ENCODE results near the gene P2RX4.

DNA sequence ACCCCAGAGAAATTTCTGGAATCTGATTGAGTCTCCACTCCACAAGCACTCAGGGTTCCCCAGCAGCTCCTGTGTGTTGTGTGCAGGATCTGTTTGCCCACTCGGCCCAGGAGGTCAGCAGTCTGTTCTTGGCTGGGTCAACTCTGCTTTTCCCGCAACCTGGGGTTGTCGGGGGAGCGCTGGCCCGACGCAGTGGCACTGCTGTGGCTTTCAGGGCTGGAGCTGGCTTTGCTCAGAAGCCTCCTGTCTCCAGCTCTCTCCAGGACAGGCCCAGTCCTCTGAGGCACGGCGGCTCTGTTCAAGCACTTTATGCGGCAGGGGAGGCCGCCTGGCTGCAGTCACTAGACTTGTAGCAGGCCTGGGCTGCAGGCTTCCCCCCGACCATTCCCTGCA is 23.7 kb downstream of the P2RX4 start:
- TF ChIP-seq, protein P1, sequence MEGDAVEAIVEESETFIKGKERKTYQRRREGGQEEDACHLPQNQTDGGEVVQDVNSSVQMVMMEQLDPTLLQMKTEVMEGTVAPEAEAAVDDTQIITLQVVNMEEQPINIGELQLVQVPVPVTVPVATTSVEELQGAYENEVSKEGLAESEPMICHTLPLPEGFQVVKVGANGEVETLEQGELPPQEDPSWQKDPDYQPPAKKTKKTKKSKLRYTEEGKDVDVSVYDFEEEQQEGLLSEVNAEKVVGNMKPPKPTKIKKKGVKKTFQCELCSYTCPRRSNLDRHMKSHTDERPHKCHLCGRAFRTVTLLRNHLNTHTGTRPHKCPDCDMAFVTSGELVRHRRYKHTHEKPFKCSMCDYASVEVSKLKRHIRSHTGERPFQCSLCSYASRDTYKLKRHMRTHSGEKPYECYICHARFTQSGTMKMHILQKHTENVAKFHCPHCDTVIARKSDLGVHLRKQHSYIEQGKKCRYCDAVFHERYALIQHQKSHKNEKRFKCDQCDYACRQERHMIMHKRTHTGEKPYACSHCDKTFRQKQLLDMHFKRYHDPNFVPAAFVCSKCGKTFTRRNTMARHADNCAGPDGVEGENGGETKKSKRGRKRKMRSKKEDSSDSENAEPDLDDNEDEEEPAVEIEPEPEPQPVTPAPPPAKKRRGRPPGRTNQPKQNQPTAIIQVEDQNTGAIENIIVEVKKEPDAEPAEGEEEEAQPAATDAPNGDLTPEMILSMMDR (IDR thresholded peaks at IDR 0.05; ENCODE audit: low read depth, low read length, missing input control) = no peak
- TF ChIP-seq RXRA (IDR thresholded peaks at IDR 0.05) = no peak
- TF ChIP-seq, protein P2, sequence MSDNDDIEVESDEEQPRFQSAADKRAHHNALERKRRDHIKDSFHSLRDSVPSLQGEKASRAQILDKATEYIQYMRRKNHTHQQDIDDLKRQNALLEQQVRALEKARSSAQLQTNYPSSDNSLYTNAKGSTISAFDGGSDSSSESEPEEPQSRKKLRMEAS (IDR thresholded peaks at IDR 0.05) = no peak
- no peak for TF ChIP-seq YY1 (IDR thresholded peaks at IDR 0.05)
- TF ChIP-seq, protein P3, sequence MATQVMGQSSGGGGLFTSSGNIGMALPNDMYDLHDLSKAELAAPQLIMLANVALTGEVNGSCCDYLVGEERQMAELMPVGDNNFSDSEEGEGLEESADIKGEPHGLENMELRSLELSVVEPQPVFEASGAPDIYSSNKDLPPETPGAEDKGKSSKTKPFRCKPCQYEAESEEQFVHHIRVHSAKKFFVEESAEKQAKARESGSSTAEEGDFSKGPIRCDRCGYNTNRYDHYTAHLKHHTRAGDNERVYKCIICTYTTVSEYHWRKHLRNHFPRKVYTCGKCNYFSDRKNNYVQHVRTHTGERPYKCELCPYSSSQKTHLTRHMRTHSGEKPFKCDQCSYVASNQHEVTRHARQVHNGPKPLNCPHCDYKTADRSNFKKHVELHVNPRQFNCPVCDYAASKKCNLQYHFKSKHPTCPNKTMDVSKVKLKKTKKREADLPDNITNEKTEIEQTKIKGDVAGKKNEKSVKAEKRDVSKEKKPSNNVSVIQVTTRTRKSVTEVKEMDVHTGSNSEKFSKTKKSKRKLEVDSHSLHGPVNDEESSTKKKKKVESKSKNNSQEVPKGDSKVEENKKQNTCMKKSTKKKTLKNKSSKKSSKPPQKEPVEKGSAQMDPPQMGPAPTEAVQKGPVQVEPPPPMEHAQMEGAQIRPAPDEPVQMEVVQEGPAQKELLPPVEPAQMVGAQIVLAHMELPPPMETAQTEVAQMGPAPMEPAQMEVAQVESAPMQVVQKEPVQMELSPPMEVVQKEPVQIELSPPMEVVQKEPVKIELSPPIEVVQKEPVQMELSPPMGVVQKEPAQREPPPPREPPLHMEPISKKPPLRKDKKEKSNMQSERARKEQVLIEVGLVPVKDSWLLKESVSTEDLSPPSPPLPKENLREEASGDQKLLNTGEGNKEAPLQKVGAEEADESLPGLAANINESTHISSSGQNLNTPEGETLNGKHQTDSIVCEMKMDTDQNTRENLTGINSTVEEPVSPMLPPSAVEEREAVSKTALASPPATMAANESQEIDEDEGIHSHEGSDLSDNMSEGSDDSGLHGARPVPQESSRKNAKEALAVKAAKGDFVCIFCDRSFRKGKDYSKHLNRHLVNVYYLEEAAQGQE (IDR thresholded peaks at IDR 0.05) = no peak
- no peak for TF ChIP-seq TAF1 (conservative IDR thresholded peaks at IDR 0.05)
- TF ChIP-seq, protein P4, sequence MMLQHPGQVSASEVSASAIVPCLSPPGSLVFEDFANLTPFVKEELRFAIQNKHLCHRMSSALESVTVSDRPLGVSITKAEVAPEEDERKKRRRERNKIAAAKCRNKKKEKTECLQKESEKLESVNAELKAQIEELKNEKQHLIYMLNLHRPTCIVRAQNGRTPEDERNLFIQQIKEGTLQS (IDR thresholded peaks at IDR 0.05) = no peak
- TF ChIP-seq EGR1 (IDR thresholded peaks at IDR 0.05; ENCODE audit: low read depth in 2 of 2) = no peak

Measured in liver (tissue), 3 donors.